ENCODE results near the gene PRMT5. TPM values are rescaled to one million over a fixed set of nuclear protein-coding genes. Genes with fewer than 3 reads are reported as not detected.
A peak's percentile ranks its signal among the peaks of the same experiment; 100 is the strongest.

The PRMT5 gene
- total RNA-seq, 1 donor from 2014 or later = 118 TPM

DNA sequence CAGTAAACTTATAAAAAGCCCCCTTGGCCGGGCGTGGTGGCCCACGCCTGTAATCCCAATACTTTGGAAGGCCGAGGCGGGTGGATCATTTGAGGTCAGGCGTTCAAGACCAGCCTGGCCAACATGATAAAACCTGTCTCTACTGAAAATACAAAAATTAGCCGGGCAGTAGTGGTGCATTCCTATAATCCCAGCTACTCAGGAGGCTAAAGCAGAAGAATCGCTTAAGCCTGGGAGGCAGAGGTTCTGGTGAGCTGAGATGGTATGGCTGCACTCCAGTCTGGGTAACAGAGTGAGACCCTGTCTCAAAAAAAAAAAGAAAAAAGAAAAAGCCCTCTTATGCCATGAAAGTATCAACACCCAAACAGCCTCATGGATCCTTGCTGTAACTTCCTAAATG, 3.7 kb downstream of the PRMT5 start:
- TF ChIP-seq, protein P1, sequence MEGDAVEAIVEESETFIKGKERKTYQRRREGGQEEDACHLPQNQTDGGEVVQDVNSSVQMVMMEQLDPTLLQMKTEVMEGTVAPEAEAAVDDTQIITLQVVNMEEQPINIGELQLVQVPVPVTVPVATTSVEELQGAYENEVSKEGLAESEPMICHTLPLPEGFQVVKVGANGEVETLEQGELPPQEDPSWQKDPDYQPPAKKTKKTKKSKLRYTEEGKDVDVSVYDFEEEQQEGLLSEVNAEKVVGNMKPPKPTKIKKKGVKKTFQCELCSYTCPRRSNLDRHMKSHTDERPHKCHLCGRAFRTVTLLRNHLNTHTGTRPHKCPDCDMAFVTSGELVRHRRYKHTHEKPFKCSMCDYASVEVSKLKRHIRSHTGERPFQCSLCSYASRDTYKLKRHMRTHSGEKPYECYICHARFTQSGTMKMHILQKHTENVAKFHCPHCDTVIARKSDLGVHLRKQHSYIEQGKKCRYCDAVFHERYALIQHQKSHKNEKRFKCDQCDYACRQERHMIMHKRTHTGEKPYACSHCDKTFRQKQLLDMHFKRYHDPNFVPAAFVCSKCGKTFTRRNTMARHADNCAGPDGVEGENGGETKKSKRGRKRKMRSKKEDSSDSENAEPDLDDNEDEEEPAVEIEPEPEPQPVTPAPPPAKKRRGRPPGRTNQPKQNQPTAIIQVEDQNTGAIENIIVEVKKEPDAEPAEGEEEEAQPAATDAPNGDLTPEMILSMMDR (IDR thresholded peaks at IDR 0.05) = no peak
- intact Hi-C loops (cut with DNase I) = loop anchor here (5.0 to 10.0 kb wide), 2 partner anchors 379 to 542 kb away; partner anchors contain the start of genes BCL2L2, NGDN and PPP1R3E
- no peak for DNase-seq (ENCODE audit: low spot score in 2 of 2)

DNA sequence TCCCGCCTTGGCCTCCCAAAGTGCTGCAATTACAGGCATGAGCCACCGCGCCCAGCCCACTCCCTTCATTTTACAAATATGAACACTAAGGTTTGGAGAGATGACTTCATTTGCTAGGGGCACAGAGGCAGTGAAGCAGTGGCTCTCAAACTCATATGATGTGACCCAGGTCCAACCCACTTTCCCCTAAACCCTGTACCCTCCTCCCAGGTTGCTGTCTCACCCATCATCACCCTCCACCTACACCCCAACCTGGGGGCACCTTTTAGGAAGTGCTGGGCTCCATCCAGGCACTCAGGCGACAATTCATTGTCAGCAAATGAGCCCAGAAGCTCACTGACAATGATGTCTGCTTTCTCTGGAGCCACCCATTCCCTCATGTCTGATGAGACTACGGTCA, 5.4 kb downstream of the PRMT5 start:
- Histone ChIP-seq H3K27me3 (no peaks in the 10 kb centered on the region), H3K27ac (no peak overlapping the region), H3K4me3 (no peak overlapping the region), H3K4me1 (peaks cover 0 to 14% of the 10 kb centered on the region in 2 donors), H3K9me3 (no peaks in the 10 kb centered on the region), H3K36me3 (peaks cover 49 to 53% of the 10 kb centered on the region in 2 donors)
- intact Hi-C loops (cut with DNase I) = loop anchor here (10.0 kb wide), 1 partner anchor 381 kb away; the partner anchor contains the start of genes BCL2L2 and PPP1R3E
- TF ChIP-seq, protein P1 (IDR thresholded peaks at IDR 0.05) = no peak
- DNase-seq (ENCODE audit: low spot score in 2 of 2) = no peak

More for the DNA sequence above, 3.7 kb downstream of the PRMT5 start:
- peaks cover 47 to 49% of the 10 kb centered on the region in 2 donors for H3K36me3 ChIP-seq
- H3K27ac ChIP-seq = no peak overlapping the region
- H3K4me3 ChIP-seq = no peak overlapping the region
- peaks cover 0 to 14% of the 10 kb centered on the region in 2 donors for H3K4me1 ChIP-seq
- H3K9me3 ChIP-seq = no peaks in the 10 kb centered on the region
- H3K27me3 ChIP-seq = no peaks in the 10 kb centered on the region

DNA sequence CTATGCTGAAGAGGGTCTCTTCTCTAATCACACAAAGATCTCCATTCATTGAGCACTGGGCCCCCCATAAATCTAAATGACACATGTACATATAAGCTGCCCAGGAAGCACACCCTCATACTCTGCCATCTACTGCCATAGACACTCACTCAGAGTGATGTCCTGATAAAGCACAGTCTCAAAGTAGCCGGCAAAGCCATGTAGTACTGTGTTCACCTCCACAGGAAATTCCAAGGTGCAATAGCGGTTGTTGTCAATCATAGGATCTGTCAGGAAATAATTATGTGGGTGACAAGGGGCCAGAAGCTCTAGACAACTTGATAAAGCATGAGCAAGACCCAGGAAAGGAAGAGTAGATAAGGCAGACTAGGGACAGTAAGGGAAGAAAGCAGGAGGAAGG, 6.9 kb downstream of the PRMT5 start:
- Histone ChIP-seq H3K4me3 (no peak overlapping the region), H3K36me3 (peaks cover 49 to 53% of the 10 kb centered on the region in 2 donors), H3K4me1 (peaks cover 0 to 9% of the 10 kb centered on the region in 2 donors), H3K27me3 (no peaks in the 10 kb centered on the region), H3K27ac (no peak overlapping the region), H3K9me3 (no peaks in the 10 kb centered on the region)
- TF ChIP-seq, protein P1 (IDR thresholded peaks at IDR 0.05) = no peak
- no peak for DNase-seq (ENCODE audit: low spot score in 2 of 2)
- intact Hi-C loops (cut with DNase I) = loop anchor here (10.0 kb wide), 1 partner anchor 383 kb away; the partner anchor contains the start of genes BCL2L2 and PPP1R3E

DNA sequence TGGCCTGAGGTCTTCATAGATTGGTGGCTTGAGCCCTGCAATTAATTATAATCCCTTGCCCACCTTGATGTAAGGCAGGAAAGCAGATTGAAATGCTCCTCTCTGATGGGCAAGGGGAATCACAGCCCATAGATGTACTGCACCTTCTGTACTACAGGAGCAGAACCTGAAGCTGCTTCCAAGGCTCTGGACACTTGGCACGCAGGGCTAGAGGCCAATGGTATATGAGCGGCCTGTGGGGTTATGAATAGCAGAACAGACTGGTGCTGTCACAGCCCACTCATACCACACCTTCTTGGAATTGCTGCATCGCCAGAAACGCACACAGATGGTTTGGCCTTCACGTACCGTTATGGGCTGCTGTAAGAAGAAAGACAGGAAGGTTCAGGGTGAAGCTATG, 8.5 kb downstream of the PRMT5 start:
- Histone ChIP-seq H3K4me3 (no peak overlapping the region), H3K27ac (no peak overlapping the region), H3K36me3 (peaks cover 40 to 46% of the 10 kb centered on the region in 2 donors), H3K9me3 (no peaks in the 10 kb centered on the region), H3K27me3 (no peaks in the 10 kb centered on the region), H3K4me1 (peaks cover 6 to 18% of the 10 kb centered on the region in 2 donors)
- TF ChIP-seq, protein P1 (IDR thresholded peaks at IDR 0.05) = no peak
- no peak for DNase-seq (ENCODE audit: low spot score in 2 of 2)
- intact Hi-C loops (cut with DNase I) = loop anchor here (10.0 kb wide), 1 partner anchor 384 kb away; the partner anchor contains the start of genes BCL2L2 and PPP1R3E

DNA sequence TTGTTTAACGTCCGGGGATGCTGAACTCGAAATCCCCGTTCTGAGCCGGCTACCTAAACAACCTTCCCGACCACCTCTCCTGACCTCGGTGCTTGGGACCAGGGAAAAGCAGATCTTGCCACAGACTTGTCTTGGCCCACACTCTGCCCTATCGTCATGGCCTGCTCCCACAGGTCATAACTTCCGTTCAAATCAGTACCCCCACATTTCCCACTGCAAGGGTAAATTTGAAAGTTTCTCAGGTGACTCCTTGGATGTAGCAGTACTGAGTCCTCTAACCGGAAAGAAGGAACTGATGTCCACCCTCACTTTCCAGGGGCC, 9.6 kb downstream of the PRMT5 start:
- no peaks in the 10 kb centered on the region for H3K27me3 ChIP-seq
- no peaks in the 10 kb centered on the region for H3K9me3 ChIP-seq
- peaks cover 6 to 18% of the 10 kb centered on the region in 2 donors for H3K4me1 ChIP-seq
- peak overlapping the region; percentile 42 to 52 for H3K4me3 ChIP-seq
- intact Hi-C loops (cut with DNase I) = loop anchor here (1.0 kb wide), 2 partner anchors 10 to 48 kb away; partner anchors contain the start of genes LRP10 and PRMT5
- TF ChIP-seq, protein P1 (IDR thresholded peaks at IDR 0.05) = no peak
- H3K27ac ChIP-seq = peak overlapping the region; percentile 78 to 93
- peaks cover 29 to 35% of the 10 kb centered on the region in 2 donors for H3K36me3 ChIP-seq
- DNase-seq (ENCODE audit: low spot score in 2 of 2) = no peak
